Bronchial epithelial cell (primary cell): ENCODE measurements around the gene MRPL38. TPM values are rescaled to one million over a fixed set of nuclear protein-coding genes. Genes with fewer than 3 reads are reported as not detected.
A peak's percentile ranks its signal among the peaks of the same experiment; 100 is the strongest.

Source experiments
- DNase-seq: peaks from one replicate; pipeline ENCODE4 v3.0.0-alpha.2; 2010; ENCODE audit warnings: low read depth
- FAIRE-seq: peaks from 2 replicates; lab custom pipeline; 2011; peaks lifted over from hg19 to GRCh38; lab: Jason Lieb, UNC
- H3K27me3 ChIP-seq: 2 replicates; pipeline ENCODE4 v1.5.1; 2011; ENCODE audit warnings: low read length; ENCODE audit not compliant: control insufficient read depth, insufficient read depth
- H3K36me3 ChIP-seq: 2 replicates; pipeline ENCODE4 v1.5.1; 2011; ENCODE audit warnings: low read length; ENCODE audit not compliant: control insufficient read depth, insufficient read depth
- H3K4me3 ChIP-seq: 2 replicates; pipeline ENCODE4 v1.5.1; 2011; ENCODE audit warnings: mild to moderate bottlenecking, low read depth, low read length, control low read depth
- CTCF ChIP-seq: IDR thresholded peaks from 2 replicates; pipeline ENCODE4 v1.5.1; 2011; ENCODE audit warnings: mild to moderate bottlenecking, moderate library complexity, low read length, control low read depth, inconsistent platforms; ENCODE audit not compliant: insufficient read depth, severe bottlenecking
- total RNA-seq: library from RNA; depleted of rRNA; stranded (reverse); fragments of >200 nt; gene quantifications from 2 replicates; pipeline ENCODE4 v1.2.1, GENCODE V29; 2014

MRPL38 gene
- total RNA-seq, 1 donor from 2014 or later: 27.4 TPM

- peak; percentile 89 for FAIRE-seq
Observed at GRCh38 chr17:75894049-75894733, 10.5 kb downstream of the MRPL38 start.

GRCh38 chr17:75893305-75894048 is 11.2 kb downstream of the MRPL38 start:
- TF ChIP-seq CTCF: no peak
- FAIRE-seq: no peak

More at GRCh38 chr17:75894049-75894733, 10.5 kb downstream of the MRPL38 start:
- peaks cover 13% of the 10 kb centered on the region for H3K36me3 ChIP-seq
- H3K4me3 ChIP-seq: no peak overlapping the region
- no peak for DNase-seq
- H3K27me3 ChIP-seq: no peaks in the 10 kb centered on the region
- TF ChIP-seq CTCF: no peak

GRCh38 chr17:75892556-75893224 is 12.0 kb downstream of the MRPL38 start:
- Histone ChIP-seq H3K36me3 (peaks cover 9% of the 10 kb centered on the region), H3K27me3 (no peaks in the 10 kb centered on the region), H3K4me3 (no peak overlapping the region)
- FAIRE-seq (no peak), DNase-seq (no peak)
- TF ChIP-seq CTCF: no peak

More at GRCh38 chr17:75893305-75894048, 11.2 kb downstream of the MRPL38 start:
- Histone ChIP-seq H3K4me3 (no peak overlapping the region), H3K36me3 (peaks cover 10% of the 10 kb centered on the region), H3K27me3 (no peaks in the 10 kb centered on the region)
- DNase-seq: no peak

- no peak overlapping the region for H3K4me3 ChIP-seq
- FAIRE-seq: no peak
- no peaks in the 10 kb centered on the region for H3K27me3 ChIP-seq
- DNase-seq: no peak
- TF ChIP-seq CTCF: no peak
- H3K36me3 ChIP-seq: peaks cover 9% of the 10 kb centered on the region
Observed at GRCh38 chr17:75891605-75892555, 12.8 kb downstream of the MRPL38 start.

- Histone ChIP-seq H3K36me3 (peaks cover 9% of the 10 kb centered on the region), H3K4me3 (no peak overlapping the region), H3K27me3 (no peaks in the 10 kb centered on the region)
- DNase-seq (no peak), FAIRE-seq (no peak)
- TF ChIP-seq CTCF: no peak
Observed at GRCh38 chr17:75891022-75891604, 13.6 kb downstream of the MRPL38 start.
